SU-DHL-6 (cell line): ENCODE measurements around the gene GTF3C1.

Experiments
- H2AFZ ChIP-seq: fragments of 200-600 bp; sonication (generic); 2 replicates; pipeline ENCODE4 v1.6.1; 2014; ENCODE audit warnings: low read depth, mild to moderate bottlenecking, moderate library complexity, mixed read lengths, antibody characterized with exemption, low read length; ENCODE audit not compliant: severe bottlenecking
- H3F3A ChIP-seq: fragments of 200-600 bp; shearing (Covaris generic); 2 replicates; pipeline ENCODE4 v1.6.0; 2016; ENCODE audit warnings: antibody characterized with exemption, mild to moderate bottlenecking; ENCODE audit not compliant: insufficient read depth
- H3K27ac ChIP-seq: fragments of 200-600 bp; sonication (generic); 2 replicates; pipeline ENCODE4 v1.5.1; 2016; ENCODE audit warnings: low read depth, mild to moderate bottlenecking, low read length, moderate library complexity, mixed read lengths
- H3K27me3 ChIP-seq: fragments of 200-600 bp; sonication (generic), shearing (Covaris generic); 2 replicates; pipeline ENCODE4 v1.6.0; 2014; ENCODE audit warnings: mild to moderate bottlenecking, low read length
- H3K36me3 ChIP-seq: fragments of 200-600 bp; sonication (generic); 2 replicates; pipeline ENCODE4 v1.6.1; 2014; ENCODE audit warnings: mild to moderate bottlenecking, low read length, mixed read lengths
- H3K4me2 ChIP-seq: fragments of 300-600, 200-600 bp; shearing (Covaris generic), sonication (generic); 2 replicates; pipeline ENCODE4 v1.6.0; 2014; ENCODE audit warnings: low read length, low read depth, mild to moderate bottlenecking; ENCODE audit not compliant: poor library complexity, severe bottlenecking
- H3K4me3 ChIP-seq: fragments of 200-600 bp; sonication (generic); 2 replicates; pipeline ENCODE4 v1.5.1; 2014; ENCODE audit warnings: antibody characterized with exemption, low read length, mild to moderate bottlenecking, mixed read lengths; ENCODE audit not compliant: insufficient read depth, poor library complexity, severe bottlenecking
- H3K79me2 ChIP-seq: fragments of 200-600 bp; sonication (generic); 2 replicates; pipeline ENCODE4 v1.6.1; 2014; ENCODE audit warnings: mild to moderate bottlenecking, low read length, moderate library complexity; ENCODE audit not compliant: insufficient read depth
- H3K9ac ChIP-seq: fragments of 200-600 bp; sonication (generic); 2 replicates; pipeline ENCODE4 v1.7.0; 2014; ENCODE audit warnings: mild to moderate bottlenecking, low read length
- H3K9me2 ChIP-seq: fragments of 200-600 bp; sonication (generic); replicated peaks from 2 replicates; pipeline ENCODE4 v1.6.1; 2014; ENCODE audit warnings: low read length; ENCODE audit not compliant: insufficient read depth
- H3K9me3 ChIP-seq: fragments of 200-600 bp; sonication (generic); 2 replicates; pipeline ENCODE4 v1.6.1; 2014; ENCODE audit warnings: low read length, mixed read lengths; ENCODE audit not compliant: insufficient read depth
- H4K20me1 ChIP-seq: fragments of 200-600 bp; sonication (generic); 2 replicates; pipeline ENCODE4 v1.6.1; 2014; ENCODE audit warnings: low read depth, mild to moderate bottlenecking, antibody characterized with exemption, low read length, moderate library complexity, mixed read lengths
- CTCF ChIP-seq: fragments of 200-600 bp; sonication (generic); IDR thresholded peaks from one replicate; pipeline ENCODE4 v1.5.1; 2017; ENCODE audit warnings: antibody characterized with exemption, mild to moderate bottlenecking, low read length, moderate library complexity; ENCODE audit not compliant: insufficient read depth, poor library complexity, severe bottlenecking
- EZH2phosphoT487 ChIP-seq: fragments of 200-600 bp; sonication (generic), shearing (Covaris generic); conservative IDR thresholded peaks from 2 replicates; pipeline ENCODE4 v1.6.1; 2018; ENCODE audit warnings: mild to moderate bottlenecking, antibody characterized with exemption, low read length, moderate library complexity, mixed read lengths

Gene GTF3C1

GRCh38 chr16:27538528-27538927, 11.2 kb downstream of the GTF3C1 start:
- Histone ChIP-seq H3K27me3 (no peaks in the 10 kb centered on the region), H2AFZ (no peak overlapping the region), H3F3A (no peaks in the 10 kb centered on the region), H3K4me2 (no peak overlapping the region), H3K79me2 (no peaks in the 10 kb centered on the region), H3K27ac (no peak overlapping the region), H3K36me3 (no peaks in the 10 kb centered on the region), H3K9me2 (no peaks in the 10 kb centered on the region), H3K4me3 (no peak overlapping the region), H3K9ac (no peak overlapping the region), H3K9me3 (no peaks in the 10 kb centered on the region), H4K20me1 (no peaks in the 10 kb centered on the region)
- TF ChIP-seq EZH2phosphoT487: no peak
- no peak for TF ChIP-seq CTCF

GRCh38 chr16:27534256-27534655, 15.5 kb downstream of the GTF3C1 start:
- no peaks in the 10 kb centered on the region for H3K36me3 ChIP-seq
- H3K9me3 ChIP-seq: no peaks in the 10 kb centered on the region
- no peaks in the 10 kb centered on the region for H3K79me2 ChIP-seq
- H3K27ac ChIP-seq: no peak overlapping the region
- no peaks in the 10 kb centered on the region for H3F3A ChIP-seq
- TF ChIP-seq CTCF (no peak), EZH2phosphoT487 (no peak)
- no peak overlapping the region for H3K4me2 ChIP-seq
- no peaks in the 10 kb centered on the region for H3K9me2 ChIP-seq
- H3K4me3 ChIP-seq: no peak overlapping the region
- no peaks in the 10 kb centered on the region for H4K20me1 ChIP-seq
- H3K27me3 ChIP-seq: no peaks in the 10 kb centered on the region
- H2AFZ ChIP-seq: no peak overlapping the region
- H3K9ac ChIP-seq: no peak overlapping the region

GRCh38 chr16:27531826-27532800, 17.6 kb downstream of the GTF3C1 start:
- no peak overlapping the region for H2AFZ ChIP-seq
- TF ChIP-seq CTCF: no peak
- no peak for TF ChIP-seq EZH2phosphoT487
- H3F3A ChIP-seq: no peaks in the 10 kb centered on the region
- H3K4me3 ChIP-seq: no peak overlapping the region
- no peak overlapping the region for H3K4me2 ChIP-seq
- no peaks in the 10 kb centered on the region for H3K79me2 ChIP-seq
- no peaks in the 10 kb centered on the region for H3K27me3 ChIP-seq
- no peaks in the 10 kb centered on the region for H3K36me3 ChIP-seq
- H3K9me3 ChIP-seq: no peaks in the 10 kb centered on the region
- H3K27ac ChIP-seq: no peak overlapping the region
- no peak overlapping the region for H3K9ac ChIP-seq
- H4K20me1 ChIP-seq: no peaks in the 10 kb centered on the region
- no peaks in the 10 kb centered on the region for H3K9me2 ChIP-seq
